ENCODE data around the gene RYR2. TPM values are rescaled to one million over a fixed set of nuclear protein-coding genes. Genes with fewer than 3 reads are reported as not detected.

RYR2 gene
- total RNA-seq, 4 donors from 2014 or later = 0.13 to 2.5 (median 0.88) TPM

DNA sequence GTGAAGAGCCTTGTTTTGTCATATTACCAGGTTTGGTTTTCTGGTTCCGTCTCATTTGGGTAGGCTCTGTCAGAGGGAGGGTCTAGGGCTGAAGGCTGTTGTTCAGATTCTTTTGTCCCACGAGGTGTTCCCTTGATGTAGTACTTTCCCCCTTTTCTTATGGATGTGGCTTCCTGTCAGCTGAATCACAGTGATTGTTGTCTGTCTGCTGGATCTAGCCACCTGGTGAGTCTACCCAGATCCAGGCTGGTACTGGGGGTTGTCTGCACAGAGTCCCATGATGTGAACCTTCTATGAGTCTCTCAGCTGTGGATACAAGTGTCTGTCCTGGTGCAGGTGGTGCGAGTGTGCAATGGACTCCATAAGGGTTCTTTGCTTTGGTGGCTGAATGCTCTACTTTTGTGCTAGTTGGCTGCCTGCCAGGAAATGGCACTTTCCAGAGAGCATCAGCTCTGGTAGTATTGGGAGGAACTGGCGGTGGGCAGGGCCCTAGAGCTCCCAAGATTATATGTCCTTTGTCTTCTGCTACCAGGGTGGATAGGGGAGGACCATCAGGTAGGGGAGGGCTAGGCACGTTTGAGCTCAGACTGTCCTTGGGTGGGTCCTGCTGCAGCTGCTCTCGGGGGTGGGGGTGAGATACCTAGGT, 246.0 kb downstream of the RYR2 start:
- no peak for DNase-seq
- peaks cover 0 to 3% (median 0%) of the 10 kb centered on the region in 4 donors for H3K9me3 ChIP-seq
- H3K27ac ChIP-seq = no peak overlapping the region
- H3K36me3 ChIP-seq = no peaks in the 10 kb centered on the region
- H3K4me3 ChIP-seq = no peak overlapping the region
- H3K4me1 ChIP-seq = no peaks in the 10 kb centered on the region
- no peaks in the 10 kb centered on the region for H3K27me3 ChIP-seq
- no peak for TF ChIP-seq CTCF (IDR thresholded peaks at IDR 0.05)
- no peak for TF ChIP-seq POLR2A (IDR thresholded peaks at IDR 0.05)

- Histone ChIP-seq H3K4me3 (no peak overlapping the region), H3K27me3 (no peaks in the 10 kb centered on the region), H3K27ac (no peak overlapping the region), H3K9me3 (peaks cover 0 to 3% (median 0%) of the 10 kb centered on the region in 4 donors), H3K4me1 (no peaks in the 10 kb centered on the region), H3K36me3 (no peaks in the 10 kb centered on the region)
- no peak for DNase-seq
- TF ChIP-seq POLR2A (IDR thresholded peaks at IDR 0.05) = no peak
- no peak for TF ChIP-seq CTCF (IDR thresholded peaks at IDR 0.05)
Observed at GRCh38 chr1:237293804-237294203, 251.8 kb downstream of the RYR2 start.

DNA sequence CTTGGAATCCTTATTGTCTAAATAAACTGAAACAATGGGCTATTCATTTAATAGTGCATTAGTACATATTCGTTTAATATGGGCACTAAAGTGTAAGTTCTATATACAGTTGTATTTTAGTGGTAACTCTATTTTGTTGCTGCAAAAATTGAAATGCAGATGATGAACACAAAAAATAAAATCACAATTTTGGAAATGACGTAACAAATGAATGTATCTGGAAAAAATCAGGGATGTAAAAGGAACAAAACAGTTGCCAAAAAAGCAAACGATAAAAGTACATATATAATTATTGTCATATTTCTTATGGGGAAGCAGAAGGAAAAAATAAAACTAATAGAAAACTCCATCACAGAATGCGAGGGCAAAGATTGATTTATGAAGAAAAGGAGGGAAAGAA, 254.9 kb downstream of the RYR2 start:
- Histone ChIP-seq H3K27me3 (no peaks in the 10 kb centered on the region), H3K36me3 (no peaks in the 10 kb centered on the region), H3K4me3 (no peak overlapping the region), H3K4me1 (no peaks in the 10 kb centered on the region), H3K27ac (no peak overlapping the region), H3K9me3 (no peaks in the 10 kb centered on the region)
- no peak for DNase-seq
- TF ChIP-seq CTCF (IDR thresholded peaks at IDR 0.05) (no peak), POLR2A (IDR thresholded peaks at IDR 0.05) (no peak)

DNA sequence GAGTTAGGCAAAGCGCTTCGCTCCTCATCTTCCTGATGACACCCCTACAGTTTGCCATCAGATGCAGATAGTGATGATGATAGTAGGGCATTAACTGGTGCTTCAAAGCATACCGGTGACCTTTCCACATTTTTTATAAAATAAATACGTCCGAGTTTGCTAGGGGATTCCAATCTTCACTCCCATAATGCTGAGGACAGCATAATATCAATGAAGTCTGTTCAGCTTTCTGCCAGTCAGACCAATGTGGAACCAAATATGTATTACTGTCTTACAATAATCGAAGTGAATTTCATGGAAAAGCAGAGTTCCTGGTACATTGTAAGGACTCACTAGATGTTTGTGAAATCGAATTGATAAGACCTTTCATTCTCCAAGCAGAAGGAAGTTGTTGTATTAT, 258.7 kb downstream of the RYR2 start:
- no peak overlapping the region for H3K4me3 ChIP-seq
- no peaks in the 10 kb centered on the region for H3K4me1 ChIP-seq
- no peak for TF ChIP-seq CTCF (IDR thresholded peaks at IDR 0.05)
- no peak for TF ChIP-seq POLR2A (IDR thresholded peaks at IDR 0.05)
- no peaks in the 10 kb centered on the region for H3K27me3 ChIP-seq
- no peak for DNase-seq
- H3K36me3 ChIP-seq = no peaks in the 10 kb centered on the region
- no peaks in the 10 kb centered on the region for H3K9me3 ChIP-seq
- H3K27ac ChIP-seq = no peak overlapping the region

DNA sequence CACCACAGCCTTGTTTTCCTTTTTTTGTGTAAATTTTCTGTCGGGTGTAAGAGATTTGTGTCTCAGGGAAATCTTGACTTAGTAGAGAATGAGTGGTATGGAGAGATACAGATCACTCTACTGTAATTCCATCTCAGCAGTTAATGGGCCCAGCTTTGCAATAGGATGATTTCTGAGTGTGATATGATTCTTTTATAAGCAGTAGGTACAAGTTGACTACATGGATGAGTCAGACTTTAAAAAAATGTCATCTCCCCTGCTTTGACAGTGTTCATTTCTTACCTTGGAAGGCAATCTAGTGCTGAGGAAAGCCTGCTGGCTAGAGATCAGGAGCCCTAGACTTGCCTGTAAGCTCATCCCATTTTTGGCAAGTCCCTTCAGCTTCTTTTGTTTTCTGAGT, 261.9 kb downstream of the RYR2 start:
- Histone ChIP-seq H3K36me3 (no peaks in the 10 kb centered on the region), H3K9me3 (no peaks in the 10 kb centered on the region), H3K27me3 (no peaks in the 10 kb centered on the region), H3K4me1 (no peaks in the 10 kb centered on the region), H3K4me3 (no peak overlapping the region), H3K27ac (no peak overlapping the region)
- no peak for DNase-seq
- TF ChIP-seq POLR2A (IDR thresholded peaks at IDR 0.05) = no peak
- no peak for TF ChIP-seq CTCF (IDR thresholded peaks at IDR 0.05)

DNA sequence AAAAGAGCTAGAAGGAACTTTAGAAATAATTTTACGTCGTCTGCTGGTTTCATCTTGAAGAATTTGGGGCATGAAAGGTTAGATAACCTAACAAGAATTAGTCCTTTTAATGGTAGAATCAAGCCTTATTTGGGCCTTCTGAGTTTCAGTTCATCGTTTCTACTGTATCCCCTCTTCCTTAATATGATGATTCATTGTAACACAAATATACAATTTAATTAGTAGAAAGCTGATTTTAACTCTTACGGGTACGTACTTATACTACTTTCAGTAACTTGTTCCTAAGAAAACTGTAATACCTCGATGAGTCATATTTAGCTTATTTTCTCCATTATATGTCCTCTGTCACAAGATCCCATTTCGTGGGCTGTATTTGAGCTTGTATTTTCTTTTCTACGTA, 264.7 kb downstream of the RYR2 start:
- DNase-seq = no peak
- TF ChIP-seq POLR2A (IDR thresholded peaks at IDR 0.05) (no peak), CTCF (IDR thresholded peaks at IDR 0.05) (no peak)
- no peaks in the 10 kb centered on the region for H3K9me3 ChIP-seq
- no peak overlapping the region for H3K27ac ChIP-seq
- H3K27me3 ChIP-seq = no peaks in the 10 kb centered on the region
- no peak overlapping the region for H3K4me3 ChIP-seq
- H3K36me3 ChIP-seq = no peaks in the 10 kb centered on the region
- H3K4me1 ChIP-seq = no peaks in the 10 kb centered on the region
